Immature natural killer cell (primary cell): ENCODE measurements around the gene SPTY2D1. TPM values are rescaled to one million over a fixed set of nuclear protein-coding genes. Genes with fewer than 3 reads are reported as not detected.
A peak's percentile ranks its signal among the peaks of the same experiment; 100 is the strongest.
"Not testable (repeated sequence)": the region's sequence is repeated elsewhere in the genome, so short reads cannot be mapped to it uniquely, and the experiment has no call there.

Source experiments
- DNase-seq, 3 donors: peaks; one replicate each; pipeline ENCODE4 v3.0.0; 2022; ENCODE audit warnings: mixed read lengths in 1 of 3
- H3K27ac Mint-ChIP-seq, 6 donors: one replicate each; pipeline ENCODE4 v1.8.0; 2020; ENCODE audit warnings: mixed read lengths in 6 of 6, mild to moderate bottlenecking in 5 of 6, inconsistent platforms in 4 of 6, moderate library complexity in 3 of 6
- H3K27me3 Mint-ChIP-seq, 3 donors: one replicate each; pipeline ENCODE4 v1.8.0; 2020 to 2021; ENCODE audit warnings: low read depth in 3 of 3, mild to moderate bottlenecking in 3 of 3, mixed read lengths in 3 of 3, moderate library complexity in 3 of 3, inconsistent platforms in 1 of 3
- H3K36me3 Mint-ChIP-seq, 3 donors: one replicate each; pipeline ENCODE4 v1.8.0; 2020; ENCODE audit warnings: mixed read lengths in 3 of 3, inconsistent platforms in 2 of 3, mild to moderate bottlenecking in 2 of 3
- H3K4me1 Mint-ChIP-seq, 2 donors: one replicate each; pipeline ENCODE4 v1.8.0; 2020; ENCODE audit warnings: inconsistent platforms in 2 of 2, mild to moderate bottlenecking in 2 of 2, mixed read lengths in 2 of 2, moderate library complexity in 1 of 2
- H3K4me3 Mint-ChIP-seq, 5 donors: one replicate each; pipeline ENCODE4 v1.8.0; 2020; ENCODE audit warnings: mild to moderate bottlenecking in 5 of 5, mixed read lengths in 5 of 5, inconsistent platforms in 3 of 5, moderate library complexity in 3 of 5
- H3K9me3 Mint-ChIP-seq, 6 donors: one replicate each; pipeline ENCODE4 v1.8.0; 2020; ENCODE audit warnings: mild to moderate bottlenecking in 6 of 6, mixed read lengths in 6 of 6, inconsistent platforms in 4 of 6, moderate library complexity in 3 of 6
- polyA plus RNA-seq, 3 donors: library from polyadenylated mRNA; unstranded; fragments of 300-500 nt; fragmentation: Illumina TruSeq; gene quantifications; one replicate each; pipeline ENCODE4 v1.2.3, GENCODE V29; 2021

SPTY2D1 gene, protein sequence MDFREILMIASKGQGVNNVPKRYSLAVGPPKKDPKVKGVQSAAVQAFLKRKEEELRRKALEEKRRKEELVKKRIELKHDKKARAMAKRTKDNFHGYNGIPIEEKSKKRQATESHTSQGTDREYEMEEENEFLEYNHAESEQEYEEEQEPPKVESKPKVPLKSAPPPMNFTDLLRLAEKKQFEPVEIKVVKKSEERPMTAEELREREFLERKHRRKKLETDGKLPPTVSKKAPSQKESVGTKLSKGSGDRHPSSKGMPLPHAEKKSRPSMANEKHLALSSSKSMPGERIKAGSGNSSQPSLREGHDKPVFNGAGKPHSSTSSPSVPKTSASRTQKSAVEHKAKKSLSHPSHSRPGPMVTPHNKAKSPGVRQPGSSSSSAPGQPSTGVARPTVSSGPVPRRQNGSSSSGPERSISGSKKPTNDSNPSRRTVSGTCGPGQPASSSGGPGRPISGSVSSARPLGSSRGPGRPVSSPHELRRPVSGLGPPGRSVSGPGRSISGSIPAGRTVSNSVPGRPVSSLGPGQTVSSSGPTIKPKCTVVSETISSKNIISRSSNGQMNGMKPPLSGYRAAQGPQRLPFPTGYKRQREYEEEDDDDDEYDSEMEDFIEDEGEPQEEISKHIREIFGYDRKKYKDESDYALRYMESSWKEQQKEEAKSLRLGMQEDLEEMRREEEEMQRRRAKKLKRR
- 10 to 100 TPM in 2 of 3 donors, 1 to 10 TPM in 1; 7.8 to 20.7 (median 15.3) TPM for polyA plus RNA-seq

- peak; percentile 98 to 99 (median 98) for DNase-seq
- Mint-ChIP-seq H3K4me3 (peak within 1 kb of the TSS; percentile 94 to 97 (median 96)), H3K36me3 (no peaks in the 10 kb centered on the region), H3K4me1 (peaks cover 29 to 47% of the 10 kb centered on the region in 2 donors), H3K9me3 (no peaks in the 10 kb centered on the region), H3K27me3 (peaks cover 5 to 15% (median 14%) of the 10 kb centered on the region in 3 donors), H3K27ac (peak within 1 kb of the TSS; percentile 97 to 100 (median 99))
Measured at GRCh38 chr11:18634140-18635032, at the start of gene SPTY2D1. TSS of gene SPTY2D1 (minus strand) at chr11:18634342. CDS start at chr11:18634257, 85 bp downstream.

- H3K27ac Mint-ChIP-seq, result no peak overlapping the region
- peaks cover 0 to 3% (median 0%) of the 10 kb centered on the region in 3 donors for H3K36me3 Mint-ChIP-seq
Measured at GRCh38 chr11:18682466-18682865, 48.3 kb upstream of the SPTY2D1 start.

GRCh38 chr11:18681949-18682348 is 47.8 kb upstream of the SPTY2D1 start:
- not testable (repeated sequence) for DNase-seq, H3K36me3 Mint-ChIP-seq, H3K27ac Mint-ChIP-seq, H3K9me3 Mint-ChIP-seq, H3K27me3 Mint-ChIP-seq, H3K4me3 Mint-ChIP-seq, H3K4me1 Mint-ChIP-seq

More at GRCh38 chr11:18682466-18682865, 48.3 kb upstream of the SPTY2D1 start:
- DNase-seq, result no peak
- H3K4me3 Mint-ChIP-seq, result no peak overlapping the region
- H3K9me3 Mint-ChIP-seq, result no peaks in the 10 kb centered on the region
- H3K4me1 Mint-ChIP-seq, result no peaks in the 10 kb centered on the region
- peaks cover 0 to 2% (median 2%) of the 10 kb centered on the region in 3 donors for H3K27me3 Mint-ChIP-seq

DNA sequence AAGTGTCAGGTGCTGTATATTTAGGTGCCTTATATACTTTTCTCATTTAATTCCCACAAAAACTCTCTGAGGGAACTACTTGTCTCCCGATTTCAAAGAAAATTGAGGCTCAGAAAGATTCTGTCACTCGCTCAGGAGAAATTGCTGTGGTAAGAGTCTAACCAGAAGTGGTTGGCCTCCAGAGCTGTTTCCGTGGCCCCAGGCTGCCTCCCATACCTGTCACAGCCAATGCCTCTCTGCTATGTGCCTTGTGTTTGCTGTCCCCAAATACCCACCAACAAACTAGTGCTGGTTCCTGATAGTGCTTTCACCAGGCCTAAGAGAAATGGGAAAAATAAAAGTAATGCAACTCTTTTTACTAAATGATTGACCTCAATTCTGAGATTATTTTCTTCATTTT is 43.4 kb upstream of the SPTY2D1 start:
- no peaks in the 10 kb centered on the region for H3K36me3 Mint-ChIP-seq
- no peak overlapping the region for H3K27ac Mint-ChIP-seq

GRCh38 chr11:18676803-18677202 is 42.7 kb upstream of the SPTY2D1 start:
- H3K9me3 Mint-ChIP-seq, result no peaks in the 10 kb centered on the region
- no peak for DNase-seq
- no peak overlapping the region for H3K4me3 Mint-ChIP-seq
- H3K4me1 Mint-ChIP-seq, result peaks cover 7 to 8% of the 10 kb centered on the region in 2 donors
- H3K36me3 Mint-ChIP-seq, result no peaks in the 10 kb centered on the region
- no peak overlapping the region for H3K27ac Mint-ChIP-seq
- peaks cover 0 to 4% (median 3%) of the 10 kb centered on the region in 3 donors for H3K27me3 Mint-ChIP-seq

More for the DNA sequence above, 43.4 kb upstream of the SPTY2D1 start:
- Mint-ChIP-seq H3K4me3 (no peak overlapping the region), H3K27me3 (peaks cover 0 to 4% (median 3%) of the 10 kb centered on the region in 3 donors), H3K4me1 (peaks cover under 1 to 5% of the 10 kb centered on the region in 2 donors), H3K9me3 (no peaks in the 10 kb centered on the region)
- DNase-seq, result no peak

GRCh38 chr11:18672209-18672608 is 38.1 kb upstream of the SPTY2D1 start:
- peak overlapping the region in 4 of 5 donors; percentile 21 to 77 (median 57) for H3K4me3 Mint-ChIP-seq
- not testable (repeated sequence) for H3K27me3 Mint-ChIP-seq, H3K36me3 Mint-ChIP-seq, H3K9me3 Mint-ChIP-seq
- peak overlapping the region; percentile 72 to 89 (median 80) for H3K27ac Mint-ChIP-seq
- peaks cover 21 to 29% of the 10 kb centered on the region in 2 donors for H3K4me1 Mint-ChIP-seq
- peak; percentile 33 to 55 (median 47) for DNase-seq

DNA sequence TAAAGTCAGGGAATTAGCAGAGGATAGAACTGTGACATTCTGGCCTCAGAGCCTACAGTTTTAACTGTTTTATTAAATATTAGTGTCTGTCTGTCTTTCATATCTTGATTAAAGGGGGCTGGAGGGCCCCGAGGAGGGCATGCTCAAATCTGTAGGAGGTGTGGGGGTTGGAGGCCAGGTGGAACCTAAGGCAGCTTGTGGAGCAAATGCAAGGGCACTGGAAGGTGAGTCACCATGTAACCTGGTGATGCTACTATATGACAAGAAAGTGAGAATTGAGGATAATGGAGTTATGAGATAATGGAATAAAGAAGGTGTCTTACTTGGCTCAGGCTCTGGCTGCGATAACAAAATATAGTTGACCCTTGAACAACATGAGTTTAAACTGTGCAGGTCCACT is 37.1 kb upstream of the SPTY2D1 start:
- no peaks in the 10 kb centered on the region for H3K36me3 Mint-ChIP-seq
- H3K4me1 Mint-ChIP-seq, result peaks cover 21 to 29% of the 10 kb centered on the region in 2 donors
- no peaks in the 10 kb centered on the region for H3K9me3 Mint-ChIP-seq
- H3K4me3 Mint-ChIP-seq, result peak overlapping the region in 1 of 5 donors; percentile 20
- H3K27me3 Mint-ChIP-seq, result peaks cover 1 to 4% (median 3%) of the 10 kb centered on the region in 3 donors
- H3K27ac Mint-ChIP-seq, result peak overlapping the region in 2 of 6 donors; percentile 42 to 79
- DNase-seq, result no peak

- Mint-ChIP-seq H3K4me1 (peaks cover 21 to 29% of the 10 kb centered on the region in 2 donors), H3K27ac (peak overlapping the region in 3 of 6 donors; percentile 13 to 17 (median 15)), H3K27me3 (peaks cover 1 to 8% (median 4%) of the 10 kb centered on the region in 3 donors), H3K9me3 (no peaks in the 10 kb centered on the region), H3K4me3 (no peak overlapping the region), H3K36me3 (no peaks in the 10 kb centered on the region)
- DNase-seq, result no peak
Measured at GRCh38 chr11:18669711-18670110, 35.6 kb upstream of the SPTY2D1 start.

GRCh38 chr11:18669219-18669596 is 35.1 kb upstream of the SPTY2D1 start:
- Mint-ChIP-seq H3K27me3 (peaks cover 1 to 8% (median 4%) of the 10 kb centered on the region in 3 donors), H3K9me3 (no peaks in the 10 kb centered on the region), H3K27ac (peak overlapping the region; percentile 7 to 41 (median 16)), H3K4me1 (peaks cover 21 to 29% of the 10 kb centered on the region in 2 donors), H3K36me3 (no peaks in the 10 kb centered on the region), H3K4me3 (peak overlapping the region in 2 of 5 donors; percentile 14 to 18)
- no peak for DNase-seq

- Mint-ChIP-seq H3K4me3 (no peak overlapping the region), H3K27ac (peak overlapping the region in 1 of 6 donors; percentile 40), H3K4me1 (peaks cover 18 to 29% of the 10 kb centered on the region in 2 donors), H3K9me3 (no peaks in the 10 kb centered on the region), H3K27me3 (peaks cover 2 to 5% (median 3%) of the 10 kb centered on the region in 3 donors), H3K36me3 (no peaks in the 10 kb centered on the region)
- no peak for DNase-seq
Measured at GRCh38 chr11:18668131-18668530, 34.0 kb upstream of the SPTY2D1 start.

DNA sequence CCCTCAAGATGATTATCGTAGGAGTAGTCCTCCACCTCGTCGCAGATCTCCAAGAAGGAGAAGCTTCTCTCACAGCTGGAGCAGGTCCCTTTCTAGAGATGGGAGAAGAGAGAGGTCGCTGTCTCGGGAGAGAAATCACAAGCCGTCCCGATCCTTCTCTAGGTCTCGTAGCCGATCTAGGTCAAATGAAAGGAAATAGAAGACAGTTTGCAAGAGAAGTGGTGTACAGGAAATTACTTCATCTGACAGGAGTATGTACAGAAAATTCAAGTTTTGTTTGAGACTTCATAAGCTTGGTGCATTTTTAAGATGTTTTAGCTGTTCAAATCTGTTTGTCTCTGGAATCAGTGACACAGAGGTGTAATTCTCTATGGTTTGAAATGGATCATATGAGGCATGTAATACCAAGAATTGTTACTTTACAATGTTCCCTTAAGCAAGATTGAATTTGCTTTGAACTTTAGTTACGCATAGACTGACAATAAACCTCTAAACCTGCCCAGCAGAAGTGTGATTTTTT is 31.3 kb upstream of the SPTY2D1 start:
- H3K36me3 Mint-ChIP-seq, DNase-seq, H3K9me3 Mint-ChIP-seq, H3K4me3 Mint-ChIP-seq, H3K27ac Mint-ChIP-seq, H3K27me3 Mint-ChIP-seq: not testable (repeated sequence)
- peaks cover 9 to 16% of the 10 kb centered on the region in 2 donors for H3K4me1 Mint-ChIP-seq

DNA sequence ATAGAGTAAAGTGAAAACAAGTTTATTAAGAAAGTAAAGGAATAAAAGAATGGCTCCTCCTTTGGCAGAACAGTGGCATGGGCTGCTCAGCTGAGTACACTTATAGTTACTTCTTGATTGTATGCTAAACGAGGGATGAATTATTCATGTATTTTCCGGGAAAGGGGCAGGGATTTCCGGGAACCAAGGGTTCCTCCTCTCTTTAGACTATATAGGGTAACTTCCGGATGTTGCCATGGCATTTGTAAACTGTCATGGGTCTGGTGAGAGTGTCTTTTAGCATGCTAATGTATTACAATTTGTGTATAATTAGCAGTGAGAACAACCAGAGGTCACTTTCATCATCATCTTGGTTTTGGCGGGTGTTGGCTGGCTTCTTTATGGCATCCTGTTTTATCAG is 23.5 kb upstream of the SPTY2D1 start:
- H3K4me1 Mint-ChIP-seq, result no peaks in the 10 kb centered on the region
- H3K27ac Mint-ChIP-seq, result no peak overlapping the region
- H3K9me3 Mint-ChIP-seq, result no peaks in the 10 kb centered on the region
- peaks cover 0 to 3% (median 0%) of the 10 kb centered on the region in 3 donors for H3K36me3 Mint-ChIP-seq
- H3K27me3 Mint-ChIP-seq, result peaks cover 0 to 9% (median 2%) of the 10 kb centered on the region in 3 donors
- no peak overlapping the region for H3K4me3 Mint-ChIP-seq
- no peak for DNase-seq
